GM21619 (cell line): ENCODE results near the gene SYNCRIP.
A peak's percentile ranks its signal among the peaks of the same experiment; 100 is the strongest.
"Not testable (repeated sequence)": the region's sequence is repeated elsewhere in the genome, so short reads cannot be mapped to it uniquely, and the experiment has no call there.

Experiments
- ATAC-seq: cut with Tn5 transposase; IDR thresholded peaks from one replicate; pipeline ENCODE4 v1.9.1; 2021; ENCODE audit not compliant: unreplicated experiment

The SYNCRIP gene

DNA sequence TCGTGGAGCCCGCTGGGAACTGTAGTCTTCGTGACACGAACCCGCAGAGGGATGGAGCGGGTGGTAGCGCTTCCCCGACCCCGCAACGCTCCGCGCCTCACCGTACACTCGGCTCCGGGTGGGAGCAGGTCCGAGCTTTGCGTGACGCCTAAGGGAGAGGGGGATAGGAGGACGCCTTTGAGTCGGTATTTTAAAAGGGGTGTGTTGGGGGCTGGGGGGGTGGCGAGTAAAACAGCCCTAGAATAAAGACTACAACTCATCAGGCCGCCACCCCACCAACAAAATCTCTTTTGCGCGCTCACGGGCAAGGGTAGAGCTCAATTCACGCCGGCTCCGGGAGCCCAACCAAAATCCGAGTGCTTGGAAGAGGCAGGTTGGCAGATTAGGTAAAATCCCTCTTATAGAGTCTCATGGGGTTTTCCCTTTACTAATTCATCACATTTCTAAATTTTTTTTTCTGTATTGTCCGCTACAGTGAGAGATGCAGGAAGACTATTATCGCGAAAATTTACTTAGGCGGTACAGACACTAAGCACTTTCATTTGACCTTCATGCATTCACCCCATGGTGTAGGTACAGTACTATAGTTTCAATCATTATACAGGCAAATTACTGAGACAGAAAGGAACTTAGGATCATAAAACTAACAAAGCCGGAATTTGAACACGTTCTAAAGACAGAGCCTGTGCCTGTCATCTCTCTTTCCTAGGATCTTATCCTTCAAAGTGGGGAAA lies 48.3 kb downstream of the SYNCRIP start:
- ATAC-seq = peak; percentile 5

DNA sequence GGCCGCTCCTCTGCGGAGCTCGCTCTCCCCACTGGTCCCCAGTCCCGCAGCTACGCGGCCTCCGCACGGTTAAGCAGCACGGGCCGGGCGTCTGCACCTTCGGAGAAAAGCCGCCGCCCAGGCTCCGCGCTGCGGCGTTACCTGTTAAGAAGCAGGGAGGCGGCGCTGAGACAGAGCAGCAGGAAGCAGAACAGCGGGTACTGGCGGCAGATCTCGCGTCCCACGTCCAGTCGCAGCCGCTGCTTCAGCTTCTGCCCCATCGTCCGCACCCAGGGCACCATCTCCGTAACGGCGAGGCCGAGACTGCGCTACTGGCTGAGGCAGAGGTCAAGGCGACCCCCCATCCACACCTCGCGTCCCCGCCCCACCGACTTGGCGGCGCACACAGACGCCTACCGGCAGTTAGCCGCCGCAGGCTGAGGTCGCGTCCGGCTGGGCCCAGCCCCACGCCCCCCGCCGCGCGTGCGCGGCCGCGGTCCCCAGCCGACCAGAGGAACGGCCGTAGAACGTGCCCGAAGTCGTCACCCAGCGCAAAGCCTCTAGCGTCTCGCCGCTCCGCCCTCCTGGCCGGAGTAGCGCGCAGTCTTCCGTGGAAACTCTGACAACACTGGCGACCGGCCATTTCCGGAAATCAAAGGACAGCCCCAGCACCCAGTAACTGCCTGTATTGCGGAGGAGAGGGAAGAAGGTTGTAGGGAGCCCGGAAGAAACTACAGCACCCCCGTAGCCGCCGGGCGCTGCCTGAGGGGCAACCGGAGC lies 49.1 kb downstream of the SYNCRIP start, which contains the start of gene SNX14:
TSS of gene SNX14 (minus strand) at position 421 of the 759 bp plus-strand sequence. CDS start at position 281, 140 bp downstream.
- ATAC-seq = peak; percentile 87

DNA sequence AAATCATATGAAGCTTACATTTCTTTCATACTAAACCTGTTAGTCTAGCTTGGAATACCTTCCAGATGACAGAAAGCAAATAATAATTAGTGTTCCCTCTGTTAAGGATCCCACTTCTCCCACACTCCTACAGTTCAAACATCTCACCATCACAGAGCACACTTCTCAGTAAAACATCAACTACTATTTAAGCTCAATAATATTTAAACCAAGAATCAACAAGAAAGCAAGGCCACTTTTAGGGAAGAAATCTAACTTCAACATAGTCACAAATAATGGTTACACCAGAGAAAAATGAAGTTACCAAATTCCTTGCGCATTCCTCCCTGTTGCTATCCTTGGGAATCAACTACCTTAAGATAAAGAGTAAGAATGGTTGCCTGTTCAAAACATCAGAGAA lies 50.7 kb downstream of the SYNCRIP start:
- ATAC-seq = no peak

DNA sequence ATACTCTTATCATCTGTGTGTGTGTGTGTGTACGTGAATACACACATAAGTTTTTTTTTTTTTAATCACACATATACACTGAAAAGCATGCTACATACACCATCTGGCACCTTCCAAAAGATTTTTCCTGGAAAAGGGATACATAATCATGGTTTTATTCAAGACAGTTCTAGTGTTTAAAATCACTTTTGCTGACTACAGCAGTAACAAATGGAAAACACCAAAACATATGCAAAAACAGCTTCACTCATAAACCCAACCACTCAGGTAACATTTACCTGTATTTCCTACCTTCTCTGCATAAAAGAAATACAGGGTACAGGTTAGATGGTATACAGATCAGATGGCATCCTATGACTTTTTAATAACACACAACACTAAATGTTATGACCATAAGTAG lies 51.5 kb downstream of the SYNCRIP start:
- no peak for ATAC-seq

DNA sequence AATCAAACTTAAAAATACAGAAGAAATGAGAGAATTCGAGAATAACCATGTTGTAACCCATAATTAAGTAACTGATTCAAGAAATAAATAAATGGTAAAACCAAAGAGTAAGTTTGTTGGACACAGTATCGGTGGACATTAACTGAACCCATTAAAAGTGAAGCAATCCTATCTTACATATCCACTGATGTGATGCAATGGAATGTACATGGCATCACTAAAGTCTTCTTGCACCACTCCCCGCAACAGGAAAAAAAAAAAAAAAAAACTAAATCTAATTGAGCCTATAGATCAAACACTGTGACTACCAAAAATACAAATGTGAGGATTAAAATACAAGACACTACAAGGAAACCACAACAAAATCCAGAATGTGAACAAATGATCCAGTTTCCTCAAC lies 56.9 kb downstream of the SYNCRIP start:
- ATAC-seq = no peak

DNA sequence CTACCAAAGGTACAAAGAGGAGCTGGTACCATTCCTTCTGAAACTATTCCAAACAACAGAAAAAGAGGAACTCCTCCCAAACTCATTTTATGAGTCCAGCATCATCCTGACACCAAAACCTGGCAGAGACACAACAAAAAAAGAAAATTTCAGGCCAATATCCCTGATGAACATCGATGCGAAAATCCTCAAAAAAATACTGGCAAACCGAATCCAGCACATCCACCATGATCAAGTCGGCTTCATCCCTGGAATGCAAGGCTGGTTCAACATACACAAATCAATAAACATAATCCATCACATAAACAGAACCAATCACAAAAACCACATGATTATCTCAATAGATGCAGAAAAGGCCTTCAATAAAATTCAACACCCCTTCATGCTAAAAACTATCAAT lies 59.9 kb downstream of the SYNCRIP start:
- not testable (repeated sequence) for ATAC-seq

DNA sequence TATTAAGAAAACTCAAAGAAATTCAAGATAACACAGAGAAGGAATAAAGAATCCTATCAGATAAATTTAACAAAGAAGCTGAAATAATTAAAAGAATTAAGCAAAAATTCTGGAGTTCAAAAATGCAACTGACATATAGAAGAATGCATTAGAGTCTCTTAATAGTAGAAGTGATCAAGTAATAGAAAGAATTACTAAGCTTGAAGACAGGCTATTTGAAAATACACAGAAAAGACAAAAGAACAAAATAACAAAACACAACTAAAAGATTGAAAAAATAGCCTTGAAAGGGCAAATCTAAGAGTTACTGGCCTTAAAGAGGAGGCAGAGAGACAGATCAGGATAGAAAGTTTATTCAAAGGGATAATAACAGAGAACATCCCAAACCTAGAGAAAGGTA lies 61.1 kb downstream of the SYNCRIP start:
- ATAC-seq = no peak

DNA sequence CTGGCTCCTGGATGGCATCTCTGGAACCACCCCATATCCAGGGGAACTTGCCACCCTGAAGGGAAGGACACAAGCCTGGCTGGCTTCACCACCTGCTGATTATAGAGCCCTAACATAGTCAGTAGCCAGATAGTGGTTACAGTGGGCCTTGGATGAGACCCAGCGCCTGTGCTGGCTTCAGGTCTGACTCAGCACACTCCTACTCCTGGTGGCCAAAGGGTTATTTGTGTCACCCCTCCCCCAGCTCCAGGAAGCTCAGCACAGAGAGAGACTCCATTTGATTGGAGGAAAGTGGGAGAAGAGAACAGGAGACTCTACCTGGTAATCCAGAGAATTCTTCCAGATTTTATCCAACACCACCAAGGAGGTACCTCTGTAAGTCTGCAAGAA lies 61.8 kb downstream of the SYNCRIP start:
- peak; percentile 75 for ATAC-seq

DNA sequence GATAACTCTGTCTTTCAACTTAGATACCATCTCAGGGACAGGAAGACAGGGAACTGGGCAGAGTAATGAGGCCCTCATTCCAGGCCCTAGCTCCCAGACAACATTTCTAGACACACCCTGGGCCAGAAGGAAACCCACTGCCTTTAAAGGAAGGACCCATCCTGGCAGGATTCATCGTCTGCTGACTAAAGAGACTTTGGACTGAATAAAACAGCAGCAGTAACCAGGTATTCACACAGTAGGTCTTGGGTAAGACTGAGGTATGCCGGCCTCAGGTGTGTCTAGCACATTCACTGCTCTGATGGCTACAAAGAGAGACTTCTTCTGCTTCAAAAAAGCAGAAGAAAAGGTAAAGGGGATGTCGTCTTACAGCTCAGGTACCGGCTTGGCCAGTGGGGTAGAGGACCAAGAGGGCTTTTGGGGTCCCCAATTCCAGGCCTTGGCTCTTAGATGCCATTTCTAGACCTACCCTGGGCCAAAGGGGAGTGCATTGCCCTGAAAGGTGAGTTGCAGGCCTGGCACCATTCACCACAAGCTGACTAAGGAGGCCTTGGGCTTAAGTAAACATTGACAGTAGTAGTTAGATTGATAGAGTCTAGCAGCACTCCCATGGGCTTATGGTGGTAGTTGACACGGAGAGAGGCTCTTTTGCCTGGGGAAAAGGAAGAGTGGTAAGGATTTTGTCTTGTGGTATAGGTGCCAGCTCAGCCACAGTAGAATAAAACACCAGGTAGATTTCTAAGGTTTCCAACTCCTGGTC lies 62.4 kb downstream of the SYNCRIP start:
- no peak for ATAC-seq

DNA sequence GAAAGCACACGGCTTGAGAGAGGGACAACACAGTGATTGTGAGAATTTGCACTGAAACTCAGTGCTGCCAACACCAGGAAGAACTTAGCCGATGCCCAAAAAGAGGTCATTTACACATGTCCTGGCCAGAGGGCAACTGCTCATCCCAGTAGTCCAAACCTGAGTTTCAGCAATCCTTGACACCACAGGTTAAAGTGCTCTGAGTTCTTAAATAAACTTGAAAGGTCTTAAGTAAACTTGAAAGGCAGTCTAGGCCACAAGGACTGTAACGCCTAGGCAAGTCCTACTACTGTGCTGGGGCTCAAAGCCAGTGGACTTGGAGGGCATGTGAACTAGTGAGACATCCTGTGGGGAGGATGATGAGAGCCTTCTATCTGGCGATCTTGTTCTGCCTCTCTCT lies 63.1 kb downstream of the SYNCRIP start:
- ATAC-seq = no peak

DNA sequence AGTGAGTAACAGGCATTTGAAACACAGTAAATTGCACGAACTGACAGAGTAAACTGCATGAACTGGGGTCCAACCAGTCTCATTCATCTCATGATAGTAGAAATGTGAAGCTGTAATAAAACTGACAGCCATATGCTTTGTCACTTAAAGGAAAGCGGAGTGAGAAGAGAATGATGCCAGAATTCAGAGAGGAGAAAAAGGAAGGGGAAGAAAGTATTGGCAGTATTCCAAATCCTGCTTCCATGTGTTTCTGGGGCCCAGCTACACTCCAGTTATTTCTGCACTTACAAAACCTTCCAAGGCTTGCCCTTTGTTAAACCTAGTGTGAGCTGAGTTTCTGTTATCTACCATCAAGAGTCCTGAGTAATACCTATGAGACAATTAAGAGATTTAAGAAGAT lies 66.2 kb downstream of the SYNCRIP start:
- no peak for ATAC-seq

DNA sequence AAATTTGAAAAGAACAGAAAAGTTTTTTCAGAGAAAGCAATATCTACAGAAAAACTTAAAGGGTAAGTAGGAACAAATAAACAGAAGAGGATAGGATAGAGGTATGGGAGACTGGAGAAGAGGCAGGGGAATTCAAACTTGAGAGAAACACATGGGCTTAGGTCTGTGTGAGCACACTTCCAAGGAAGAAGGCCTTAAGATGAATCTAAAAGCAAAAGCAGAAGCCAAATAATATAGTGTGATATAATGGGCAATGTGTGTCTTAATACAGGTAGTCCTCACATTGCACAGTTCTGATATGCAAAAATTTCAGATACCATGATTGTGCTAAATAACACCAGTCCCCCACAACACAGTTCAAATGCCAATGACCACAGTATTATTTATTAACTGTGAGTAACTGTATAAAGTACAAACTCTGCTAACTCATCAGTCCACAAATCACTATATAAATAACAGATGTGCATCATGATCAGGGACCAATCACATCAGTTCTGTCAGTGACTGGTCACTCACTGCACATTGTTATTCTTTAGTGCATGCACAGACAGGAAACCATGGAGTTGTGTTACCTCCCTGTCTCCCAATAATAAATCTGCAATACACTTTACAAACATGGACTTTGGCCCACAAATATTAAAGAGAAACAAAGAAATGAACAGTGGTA lies 67.6 kb downstream of the SYNCRIP start:
- peak; percentile 44 for ATAC-seq

DNA sequence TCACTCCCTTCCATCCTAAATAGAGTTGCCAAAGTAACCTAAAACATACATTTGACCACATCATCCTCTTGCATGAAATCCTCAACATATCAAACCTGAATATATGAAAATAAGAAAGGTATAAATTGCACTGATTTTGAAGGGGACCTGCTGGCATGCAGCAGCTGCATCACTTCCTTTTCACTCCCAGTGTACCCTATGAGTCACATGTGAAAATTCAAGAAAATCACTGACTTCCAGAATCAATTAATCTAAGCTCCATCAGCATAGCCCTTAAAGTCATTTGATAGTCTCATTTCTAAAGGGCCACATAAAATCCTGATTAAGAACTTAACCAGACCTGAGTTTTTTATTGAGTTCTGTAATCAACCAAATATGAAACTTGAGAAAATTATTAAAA lies 73.4 kb downstream of the SYNCRIP start:
- ATAC-seq = no peak

DNA sequence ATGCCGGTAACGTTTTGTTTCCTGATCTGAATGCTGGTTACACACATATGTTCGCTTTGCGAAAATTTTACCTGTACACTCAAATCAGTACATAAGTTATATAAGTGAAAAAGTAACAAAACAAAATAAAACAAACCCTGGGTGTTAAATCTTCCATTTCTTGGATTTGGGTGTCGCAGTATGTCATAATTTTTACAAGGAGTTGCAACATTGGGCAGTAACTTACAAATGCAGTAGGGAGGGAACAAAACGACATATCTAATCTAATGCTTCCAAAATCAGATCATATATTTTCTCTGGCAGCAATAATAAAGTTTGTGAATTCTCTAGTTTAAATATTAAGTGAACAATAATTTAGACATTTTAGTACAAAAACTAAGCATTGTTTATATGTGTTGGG lies 74.3 kb downstream of the SYNCRIP start:
- no peak for ATAC-seq

DNA sequence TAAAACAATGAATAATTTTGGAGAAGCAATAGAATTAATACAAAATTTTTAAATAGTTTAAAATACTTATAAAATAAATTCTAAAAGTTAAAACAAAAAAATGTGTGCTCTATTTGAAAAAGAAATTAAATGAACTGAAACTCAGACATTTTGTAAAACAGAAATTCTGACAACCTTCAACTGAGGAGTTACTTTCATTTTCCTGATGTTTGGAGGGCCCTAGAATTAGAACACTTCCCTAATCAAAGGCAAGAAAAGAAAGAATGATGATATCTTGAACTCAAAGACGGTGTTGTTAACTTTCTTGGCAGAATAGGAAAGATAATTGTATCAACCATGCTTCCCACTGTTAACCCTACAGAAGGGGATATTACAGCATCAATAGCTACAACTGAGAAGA lies 77.0 kb downstream of the SYNCRIP start:
- no peak for ATAC-seq

DNA sequence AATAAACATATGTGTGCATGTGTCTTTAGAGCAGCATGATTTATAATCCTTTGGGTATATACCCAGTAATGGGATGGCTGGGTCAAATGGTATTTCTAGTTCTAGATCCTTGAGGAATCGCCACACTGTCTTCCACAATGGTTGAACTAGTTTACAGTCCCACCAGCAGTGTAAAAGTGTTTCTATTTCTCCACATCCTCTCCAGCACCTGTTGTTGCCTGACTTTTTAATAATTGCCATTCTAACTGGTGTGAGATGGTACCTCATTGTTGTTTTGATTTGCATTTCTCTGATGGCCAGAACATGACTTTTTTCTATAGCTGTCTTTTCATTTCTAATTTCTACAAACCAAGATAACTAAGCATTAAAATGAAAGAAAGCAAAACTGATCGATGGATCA lies 78.5 kb downstream of the SYNCRIP start:
- not testable (repeated sequence) for ATAC-seq
